GM12878 (cell line): Measurements from ENCODE around the gene GALNT9.

Source experiments
- CEBPB ChIP-seq, 2 experiments: fragments of 150-350 bp in 1 of 2; IDR thresholded peaks; 2 replicates each; pipeline ENCODE4 v1.6.1; 2012 to 2014; ENCODE audit warnings: low read depth in 2 of 2, low read length in 2 of 2, borderline replicate concordance in 1 of 2, inconsistent platforms in 1 of 2
- FOS ChIP-seq: IDR thresholded peaks from 3 replicates; pipeline ENCODE4 v1.6.1; 2011; ENCODE audit warnings: borderline replicate concordance; ENCODE audit not compliant: insufficient read length; ENCODE audit errors: extremely low read depth
- KDM1A ChIP-seq: fragments of 200-600 bp; sonication (generic); IDR thresholded peaks from 2 replicates; pipeline ENCODE4 v1.6.1; 2016; ENCODE audit warnings: borderline replicate concordance
- POLR2A ChIP-seq: IDR thresholded peaks from 2 replicates; pipeline ENCODE4 v1.6.1; 2011; ENCODE audit warnings: low read depth, mild to moderate bottlenecking, low read length
- POLR2AphosphoS5 ChIP-seq: IDR thresholded peaks from 2 replicates; pipeline ENCODE4 v1.6.1; 2011; ENCODE audit warnings: mild to moderate bottlenecking, low read length, inconsistent platforms
- TCF12 ChIP-seq: IDR thresholded peaks from 2 replicates; pipeline ENCODE4 v1.6.1; 2011; ENCODE audit warnings: low read depth, mild to moderate bottlenecking, low read length
- ZSCAN29 ChIP-seq: fragments of 450-650 bp; IDR thresholded peaks from 2 replicates; pipeline ENCODE4 v1.6.1; 2017; ENCODE audit warnings: mild to moderate bottlenecking, moderate library complexity
- TF ChIP-seq, protein P1 (sequence below), 3 experiments: IDR thresholded peaks in 2 of 3; conservative IDR thresholded peaks in 1 of 3; 2 replicates each; pipeline ENCODE4 v1.5.1; 2011; ENCODE audit warnings: low read depth in 3 of 3, low read length in 3 of 3, mild to moderate bottlenecking in 3 of 3, control low read depth in 2 of 3, moderate library complexity in 2 of 3, inconsistent platforms in 1 of 3, mixed read lengths in 1 of 3; ENCODE audit not compliant: control insufficient read depth in 2 of 3, insufficient read depth in 1 of 3; ENCODE audit errors: extremely low read depth in 1 of 3
- TF ChIP-seq, protein P2 (sequence below): IDR thresholded peaks from 2 replicates; pipeline ENCODE4 v1.6.1; 2012; ENCODE audit warnings: low read depth, low read length, improper control_type of control experiment
- TF ChIP-seq, protein P3 (sequence below): IDR thresholded peaks from 2 replicates; pipeline ENCODE4 v1.6.1; 2011; ENCODE audit warnings: borderline replicate concordance, low read depth, mild to moderate bottlenecking, moderate library complexity, mixed read lengths, low read length; ENCODE audit not compliant: insufficient read depth; ENCODE audit errors: extremely low read length

- TF ChIP-seq ZSCAN29 = no peak
- TF ChIP-seq, protein P1, sequence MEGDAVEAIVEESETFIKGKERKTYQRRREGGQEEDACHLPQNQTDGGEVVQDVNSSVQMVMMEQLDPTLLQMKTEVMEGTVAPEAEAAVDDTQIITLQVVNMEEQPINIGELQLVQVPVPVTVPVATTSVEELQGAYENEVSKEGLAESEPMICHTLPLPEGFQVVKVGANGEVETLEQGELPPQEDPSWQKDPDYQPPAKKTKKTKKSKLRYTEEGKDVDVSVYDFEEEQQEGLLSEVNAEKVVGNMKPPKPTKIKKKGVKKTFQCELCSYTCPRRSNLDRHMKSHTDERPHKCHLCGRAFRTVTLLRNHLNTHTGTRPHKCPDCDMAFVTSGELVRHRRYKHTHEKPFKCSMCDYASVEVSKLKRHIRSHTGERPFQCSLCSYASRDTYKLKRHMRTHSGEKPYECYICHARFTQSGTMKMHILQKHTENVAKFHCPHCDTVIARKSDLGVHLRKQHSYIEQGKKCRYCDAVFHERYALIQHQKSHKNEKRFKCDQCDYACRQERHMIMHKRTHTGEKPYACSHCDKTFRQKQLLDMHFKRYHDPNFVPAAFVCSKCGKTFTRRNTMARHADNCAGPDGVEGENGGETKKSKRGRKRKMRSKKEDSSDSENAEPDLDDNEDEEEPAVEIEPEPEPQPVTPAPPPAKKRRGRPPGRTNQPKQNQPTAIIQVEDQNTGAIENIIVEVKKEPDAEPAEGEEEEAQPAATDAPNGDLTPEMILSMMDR (IDR thresholded peaks at IDR 0.05 in 2 of 3, conservative IDR thresholded peaks at IDR 0.05 in 1 of 3; ENCODE audit: control insufficient read depth in 2 of 3, extremely low read depth in 1 of 3, insufficient read depth in 1 of 3, low read depth in 3 of 3, low read length in 3 of 3) = no peak
- TF ChIP-seq, protein P2, sequence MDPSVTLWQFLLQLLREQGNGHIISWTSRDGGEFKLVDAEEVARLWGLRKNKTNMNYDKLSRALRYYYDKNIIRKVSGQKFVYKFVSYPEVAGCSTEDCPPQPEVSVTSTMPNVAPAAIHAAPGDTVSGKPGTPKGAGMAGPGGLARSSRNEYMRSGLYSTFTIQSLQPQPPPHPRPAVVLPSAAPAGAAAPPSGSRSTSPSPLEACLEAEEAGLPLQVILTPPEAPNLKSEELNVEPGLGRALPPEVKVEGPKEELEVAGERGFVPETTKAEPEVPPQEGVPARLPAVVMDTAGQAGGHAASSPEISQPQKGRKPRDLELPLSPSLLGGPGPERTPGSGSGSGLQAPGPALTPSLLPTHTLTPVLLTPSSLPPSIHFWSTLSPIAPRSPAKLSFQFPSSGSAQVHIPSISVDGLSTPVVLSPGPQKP = no peak
- TF ChIP-seq POLR2A = no peak
- TF ChIP-seq POLR2AphosphoS5 = no peak
- no peak for TF ChIP-seq FOS
- no peak for TF ChIP-seq TCF12
- no peak for TF ChIP-seq KDM1A
- no peak for TF ChIP-seq CEBPB (IDR thresholded peaks at IDR 0.05; ENCODE audit: borderline replicate concordance in 1 of 2, low read depth in 2 of 2, low read length in 2 of 2)
- TF ChIP-seq, protein P3, sequence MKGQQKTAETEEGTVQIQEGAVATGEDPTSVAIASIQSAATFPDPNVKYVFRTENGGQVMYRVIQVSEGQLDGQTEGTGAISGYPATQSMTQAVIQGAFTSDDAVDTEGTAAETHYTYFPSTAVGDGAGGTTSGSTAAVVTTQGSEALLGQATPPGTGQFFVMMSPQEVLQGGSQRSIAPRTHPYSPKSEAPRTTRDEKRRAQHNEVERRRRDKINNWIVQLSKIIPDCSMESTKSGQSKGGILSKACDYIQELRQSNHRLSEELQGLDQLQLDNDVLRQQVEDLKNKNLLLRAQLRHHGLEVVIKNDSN = no peak
Observed at GRCh38 chr12:132275110-132275531, 54.3 kb downstream of the GALNT9 start.
